Measurements from ENCODE around the gene ZNF106.

The ZNF106 gene

DNA sequence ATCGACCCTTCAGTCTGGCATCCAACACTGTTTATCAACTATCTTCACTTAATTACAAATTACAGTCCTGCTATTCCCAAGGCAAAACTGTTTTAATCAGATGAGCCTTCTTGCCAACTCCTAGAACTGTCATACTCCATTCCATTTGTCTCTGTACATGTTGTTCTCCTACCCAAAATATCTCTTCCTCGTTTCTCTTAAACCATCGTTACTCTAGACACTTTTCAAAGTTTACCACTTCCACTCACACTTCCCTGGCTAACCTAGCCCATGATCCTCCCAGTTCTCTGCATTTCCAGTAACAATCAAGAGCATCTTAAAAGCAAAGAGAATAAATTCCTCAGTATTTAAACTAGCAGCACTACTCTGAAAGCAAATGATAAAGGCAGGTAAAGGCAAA is 19.9 kb downstream of the ZNF106 start:
- no peak for DNase-seq

DNA sequence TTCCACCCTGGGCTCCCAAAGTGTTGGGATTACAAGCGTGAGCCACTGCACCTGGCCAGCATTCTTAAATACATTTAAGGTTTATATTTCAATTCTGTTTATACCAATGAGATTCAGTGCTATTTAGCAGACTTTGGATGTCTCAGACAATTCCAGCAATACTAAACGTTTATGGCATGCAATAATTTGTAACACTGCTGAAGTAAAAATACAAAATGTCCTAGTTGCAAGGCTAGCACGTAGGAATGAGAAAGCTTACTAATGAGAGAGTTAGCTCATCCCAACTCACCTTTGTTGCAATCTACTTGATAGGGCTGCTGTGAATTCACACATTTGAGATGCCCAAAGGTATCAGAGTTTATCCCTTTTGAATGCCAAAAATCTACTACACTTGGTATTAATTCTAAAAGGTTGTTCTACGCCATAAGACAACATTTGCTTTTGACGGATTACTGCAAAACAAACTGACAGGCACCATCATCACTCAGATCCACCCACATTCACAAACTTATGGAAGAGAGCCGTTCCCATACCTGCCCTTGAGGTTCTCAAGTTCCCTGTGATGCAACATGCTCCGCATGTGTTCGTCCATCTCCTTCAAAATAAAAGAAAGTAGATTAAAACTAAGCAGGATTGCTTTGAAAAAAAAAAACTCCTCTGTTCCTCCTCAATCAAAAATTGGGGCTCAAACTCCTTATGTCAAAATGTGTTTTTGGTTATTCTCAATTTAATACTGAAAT is 25.3 kb downstream of the ZNF106 start:
- DNase-seq: no peak

DNA sequence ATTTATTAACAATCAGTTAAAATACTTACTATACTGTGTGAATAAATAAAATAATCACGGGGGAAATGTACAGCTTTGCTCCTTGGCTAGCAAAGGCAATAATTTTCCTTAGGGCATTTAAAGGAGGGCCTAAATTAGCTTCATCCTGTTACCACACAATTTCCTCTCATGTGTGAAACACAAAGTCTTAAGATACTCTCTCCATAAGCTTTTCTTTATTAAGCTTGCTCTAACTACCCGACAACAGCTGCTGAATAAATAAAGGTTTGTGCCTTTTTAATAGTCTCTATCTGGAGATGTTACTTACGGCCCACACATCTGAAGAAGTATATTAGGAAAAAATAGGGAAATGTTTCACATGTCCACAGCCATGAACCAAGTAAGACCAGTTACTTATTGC is 29.7 kb downstream of the ZNF106 start:
- no peak for DNase-seq

DNA sequence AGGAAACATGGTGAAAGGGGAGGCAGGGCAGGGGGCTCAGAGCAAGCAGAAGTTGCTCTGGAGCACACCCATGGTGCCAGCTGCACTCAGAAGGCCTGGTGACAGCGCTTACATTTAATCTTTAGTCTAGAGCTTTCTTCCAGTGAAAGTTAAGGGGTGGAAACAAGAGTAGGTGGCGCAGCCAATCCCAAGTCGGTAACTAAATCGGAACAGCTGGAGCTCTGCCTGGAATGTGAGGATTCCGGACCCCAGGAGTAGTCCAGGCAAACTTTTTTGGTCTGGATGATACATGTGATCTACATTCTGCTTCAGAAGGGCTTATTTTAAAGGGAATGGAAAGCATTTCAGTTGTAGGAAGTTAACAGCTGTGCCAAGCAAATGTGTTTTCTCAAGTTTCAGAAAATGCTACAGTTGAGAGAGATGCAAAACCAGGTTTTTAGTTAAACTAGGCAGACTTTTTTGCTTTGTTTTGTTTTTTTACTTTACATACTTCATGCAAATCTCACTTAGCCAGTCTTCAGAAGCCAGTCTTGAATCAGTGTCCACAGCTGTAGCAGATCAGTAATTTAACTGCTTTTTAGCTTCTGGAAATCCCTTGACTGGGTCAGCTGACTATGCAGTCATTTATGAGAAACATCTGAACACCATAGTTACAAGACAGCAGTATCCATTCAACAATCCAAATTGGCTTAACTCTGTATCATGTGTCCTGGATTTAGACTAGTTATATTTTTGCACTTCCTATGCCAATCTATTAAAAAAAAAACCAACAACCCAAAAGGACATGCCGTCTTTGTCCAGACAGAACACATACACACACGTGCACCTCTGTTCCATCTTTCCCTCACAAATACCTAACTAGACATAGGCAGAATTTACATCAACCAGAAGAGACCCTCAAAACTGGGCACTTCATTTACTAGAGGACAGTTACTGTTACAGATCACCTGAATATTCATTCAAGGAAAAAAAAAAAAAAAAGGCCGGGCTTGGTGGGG is 33.2 kb downstream of the ZNF106 start:
- DNase-seq: no peak

DNA sequence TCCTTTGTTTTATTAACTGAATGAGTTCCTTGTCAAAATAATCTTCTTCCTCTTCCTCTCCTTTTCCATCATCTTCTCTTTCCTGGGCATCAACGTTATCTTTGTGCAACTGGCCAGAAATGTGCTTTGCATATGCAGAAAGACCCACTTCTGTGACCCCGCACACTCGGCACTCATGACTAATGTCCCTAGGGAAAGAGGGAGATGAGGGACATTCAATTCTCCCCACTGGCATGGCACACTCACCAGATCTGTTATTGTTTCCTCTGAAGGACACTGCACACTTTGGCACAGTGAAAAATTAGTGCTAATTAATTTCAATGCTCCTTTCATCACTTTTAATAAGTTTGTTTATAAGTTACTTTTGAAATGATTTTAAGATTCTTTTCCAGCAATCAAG is 34.0 kb downstream of the ZNF106 start:
- DNase-seq: no peak

DNA sequence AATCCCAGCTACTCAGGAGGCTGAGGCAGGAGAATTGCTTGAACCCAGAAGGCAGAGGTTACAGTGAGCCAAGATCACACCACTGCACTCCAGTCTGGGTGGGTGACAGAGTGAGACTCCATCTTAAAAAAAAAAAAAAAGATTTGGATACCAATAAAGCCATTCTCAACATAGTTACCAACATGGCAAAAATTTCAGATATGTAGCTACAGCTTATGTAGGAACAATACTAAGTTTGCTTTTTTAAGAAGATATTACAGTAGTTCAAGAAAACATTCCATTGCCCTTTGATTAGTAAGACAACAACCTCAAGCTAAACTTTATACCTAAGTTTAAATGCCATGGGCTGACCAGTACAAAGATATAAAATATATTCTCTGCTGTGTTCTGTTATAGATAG is 34.4 kb downstream of the ZNF106 start:
- no peak for DNase-seq

DNA sequence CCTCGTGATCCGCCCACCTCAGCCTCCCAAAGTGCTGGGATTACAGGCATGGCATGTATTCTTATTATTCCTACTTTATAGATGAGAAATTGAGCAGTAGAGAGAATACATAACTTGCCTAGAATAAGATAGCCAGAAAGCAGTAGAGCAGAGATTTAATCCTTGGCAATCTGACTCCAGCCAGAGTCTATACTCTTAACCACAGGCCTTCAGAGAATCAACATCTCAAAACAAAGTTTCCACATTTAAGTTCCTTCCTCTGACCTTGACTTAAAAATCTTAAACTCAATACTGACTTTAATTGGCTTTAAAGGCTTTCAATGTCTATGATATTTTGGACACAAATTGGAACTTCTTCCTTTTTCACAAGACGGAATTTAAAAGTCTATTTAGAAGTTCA is 37.1 kb downstream of the ZNF106 start:
- no peak for DNase-seq

DNA sequence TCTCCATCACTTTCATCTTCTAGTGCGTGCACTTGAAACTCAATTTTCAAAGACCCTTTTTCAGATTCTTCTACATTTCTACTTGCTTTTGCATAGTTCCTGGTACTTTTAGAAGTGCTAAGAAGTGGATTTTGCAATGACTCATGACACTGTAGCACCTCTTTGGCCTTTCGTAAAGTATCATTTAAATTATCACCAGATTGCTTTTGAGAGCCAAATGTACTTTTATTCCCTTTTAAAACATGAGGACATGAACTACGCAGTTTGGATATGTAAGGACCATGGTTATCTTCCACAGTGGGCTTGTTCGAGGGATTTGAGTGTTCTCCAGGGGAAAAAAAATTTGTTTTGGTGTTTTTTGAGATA is 40.5 kb downstream of the ZNF106 start:
- DNase-seq: no peak

DNA sequence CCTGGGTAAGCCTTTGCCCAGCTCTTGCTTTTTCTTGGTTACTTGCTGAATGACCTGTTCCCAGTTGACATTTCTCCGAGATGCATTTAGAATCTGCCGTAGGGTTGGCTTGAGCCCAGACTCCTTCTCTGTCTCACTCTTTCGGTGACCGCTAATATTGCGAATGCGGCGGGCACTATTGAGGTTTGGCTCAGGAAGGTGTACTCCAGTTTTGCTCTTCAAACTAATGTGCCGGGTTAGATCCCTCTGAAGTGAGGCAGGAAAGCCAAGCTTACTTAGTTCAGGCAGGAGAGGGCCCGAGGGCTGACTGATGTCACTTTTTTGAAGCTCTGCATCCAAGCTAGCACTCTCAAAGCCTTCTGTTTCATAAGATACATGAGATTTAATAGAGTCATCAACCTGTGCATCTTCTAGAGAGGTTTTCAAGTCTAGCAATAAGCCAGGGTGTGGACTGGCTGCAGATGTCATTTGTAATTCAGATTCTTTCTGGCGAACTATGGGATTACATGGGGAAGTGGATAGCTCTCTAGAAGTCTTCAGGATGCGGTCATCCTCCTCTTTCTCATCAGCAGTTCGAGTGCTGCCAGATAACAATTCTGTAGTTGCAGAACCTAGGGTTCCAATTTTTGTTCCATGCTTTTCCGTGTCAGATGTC is 41.0 kb downstream of the ZNF106 start:
- DNase-seq: no peak

DNA sequence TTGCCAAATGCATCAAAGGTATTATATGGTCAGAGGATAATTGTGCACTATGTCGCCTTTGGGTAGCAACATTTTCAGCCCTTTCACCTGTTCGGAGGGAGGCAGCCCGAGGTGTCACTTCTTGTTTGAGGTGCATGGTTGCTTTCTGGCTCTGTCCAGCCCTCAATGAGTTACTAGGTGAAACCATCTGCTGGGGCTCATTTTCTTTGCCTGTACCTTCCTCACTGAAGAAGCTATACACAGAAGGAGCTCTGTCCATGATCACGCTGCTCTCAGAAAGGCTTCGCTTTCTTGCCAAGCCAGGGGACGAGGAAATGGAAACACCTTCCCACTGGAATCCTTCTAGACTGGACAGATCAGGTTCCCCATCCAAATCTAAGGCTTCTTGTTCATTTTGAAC is 42.7 kb downstream of the ZNF106 start:
- no peak for DNase-seq

DNA sequence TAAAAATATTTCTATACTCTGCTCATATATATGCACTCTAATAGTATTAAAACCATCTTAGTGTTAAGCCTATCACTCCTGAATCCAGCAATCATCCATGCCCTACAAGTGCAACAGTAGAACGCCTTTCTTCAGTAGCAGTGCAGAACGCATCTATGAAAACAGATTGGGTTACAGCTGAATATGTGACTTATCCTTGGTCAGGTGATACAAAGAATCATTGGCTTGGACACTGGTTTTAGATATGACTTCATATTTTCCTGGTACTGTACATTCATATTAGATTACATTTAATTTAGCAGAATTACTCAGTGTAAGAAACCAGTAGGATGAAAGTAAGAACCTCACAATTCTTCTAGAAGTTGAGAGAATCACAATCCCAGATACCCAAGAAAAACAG is 43.3 kb downstream of the ZNF106 start:
- DNase-seq: no peak

DNA sequence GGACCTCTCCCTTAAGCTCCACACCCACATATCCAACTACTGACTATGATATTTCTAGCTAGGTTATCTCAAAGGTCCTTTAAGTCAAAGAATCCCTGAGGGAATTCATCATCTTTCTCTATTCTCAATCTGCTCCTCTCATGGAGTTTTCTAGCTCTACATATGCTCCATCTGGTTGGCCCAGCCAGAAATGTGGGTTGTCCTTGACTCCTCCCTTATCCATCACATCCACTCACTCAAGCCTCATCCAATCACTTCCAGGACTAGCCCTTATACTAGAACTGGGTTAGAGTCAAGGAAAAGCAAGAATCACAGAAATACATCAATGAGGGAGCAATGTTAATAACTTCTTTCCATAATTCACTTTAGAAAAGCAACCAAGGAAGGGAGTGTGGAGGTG is 45.4 kb downstream of the ZNF106 start:
- no peak for DNase-seq

DNA sequence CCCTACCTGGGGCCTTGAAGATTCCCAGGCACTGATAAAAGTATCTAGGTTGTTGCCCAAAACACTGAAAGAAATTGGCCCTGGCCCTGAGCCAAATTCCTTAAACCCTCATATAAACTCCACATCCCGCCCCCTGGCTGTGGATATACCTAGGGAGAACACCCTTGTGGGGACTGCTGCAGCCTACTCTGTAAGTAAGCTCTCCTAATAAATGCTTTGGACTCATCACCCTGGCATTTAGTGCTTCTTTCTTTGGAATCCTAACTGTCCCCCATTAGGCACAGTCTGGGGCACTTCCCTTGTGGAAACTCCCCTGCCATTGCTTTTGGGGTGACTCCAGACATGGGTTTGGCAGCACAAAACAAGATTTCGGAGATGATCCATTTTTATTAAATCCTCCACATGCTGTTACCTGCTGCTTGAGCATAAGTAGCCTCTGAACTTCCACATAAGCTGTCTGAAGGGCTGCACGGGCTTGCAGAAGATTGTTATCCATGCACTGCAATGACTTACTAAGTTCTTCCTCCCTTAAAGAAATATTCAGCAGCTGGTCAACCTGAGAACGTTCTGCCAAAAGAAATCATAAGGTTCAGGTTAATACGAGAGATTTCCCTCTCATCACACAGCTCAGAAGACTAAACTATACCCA is 46.4 kb downstream of the ZNF106 start:
- DNase-seq: no peak

DNA sequence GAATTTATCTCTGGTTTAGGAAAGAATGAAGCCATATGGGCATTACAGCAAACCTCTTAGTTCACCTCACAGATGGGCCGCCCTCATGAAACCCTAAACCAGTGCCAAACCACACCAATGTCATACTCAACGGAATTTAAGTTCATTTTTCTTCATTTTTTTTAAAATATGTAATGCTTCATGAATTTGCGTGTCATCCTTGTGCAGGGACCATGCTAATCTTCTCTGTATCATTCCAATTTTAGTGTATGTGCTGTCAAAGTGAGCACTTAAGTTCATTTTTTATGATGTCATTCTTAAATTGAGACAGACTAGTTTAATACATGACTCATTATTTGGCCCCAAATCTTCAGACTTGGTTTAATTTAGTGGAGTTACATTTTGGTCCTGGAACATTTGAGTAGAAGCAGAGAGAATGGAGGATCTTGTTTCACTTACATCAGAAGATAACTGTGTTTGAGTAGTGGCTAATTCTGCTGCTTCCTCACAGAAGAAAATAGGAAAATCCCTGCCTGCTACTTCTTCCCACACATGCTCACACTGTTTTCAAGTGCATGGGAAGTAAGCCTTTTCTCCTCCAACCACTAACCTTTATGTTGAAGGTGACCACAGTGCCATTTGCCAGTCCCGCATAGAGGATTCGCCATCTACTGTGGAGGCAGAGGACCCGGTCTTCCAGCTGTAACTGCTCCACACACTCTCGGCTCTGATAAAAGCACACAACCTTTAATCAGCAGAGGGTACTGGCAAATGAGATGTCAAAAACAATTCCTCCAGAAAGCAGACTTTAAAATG is 63.3 kb downstream of the ZNF106 start:
- DNase-seq: no peak

DNA sequence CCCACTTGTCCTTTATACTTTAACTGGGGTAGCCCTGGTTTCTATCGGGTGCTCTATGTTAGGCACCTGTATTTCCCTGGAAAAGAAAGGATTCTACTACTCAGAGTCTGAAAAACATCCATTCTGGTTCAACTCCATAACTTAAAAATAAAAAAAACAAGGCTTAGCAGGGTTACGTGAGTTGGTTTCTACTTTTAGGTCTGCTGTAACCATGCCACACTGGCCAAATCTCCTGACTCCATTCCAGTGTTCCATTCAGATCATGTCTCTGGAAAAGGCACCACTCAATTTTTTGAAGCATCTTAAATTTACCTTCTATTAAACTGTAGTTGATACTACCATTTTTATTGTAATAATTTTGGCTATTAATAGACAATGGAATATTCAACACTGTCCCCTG is 69.6 kb downstream of the ZNF106 start:
- no peak for DNase-seq

DNA sequence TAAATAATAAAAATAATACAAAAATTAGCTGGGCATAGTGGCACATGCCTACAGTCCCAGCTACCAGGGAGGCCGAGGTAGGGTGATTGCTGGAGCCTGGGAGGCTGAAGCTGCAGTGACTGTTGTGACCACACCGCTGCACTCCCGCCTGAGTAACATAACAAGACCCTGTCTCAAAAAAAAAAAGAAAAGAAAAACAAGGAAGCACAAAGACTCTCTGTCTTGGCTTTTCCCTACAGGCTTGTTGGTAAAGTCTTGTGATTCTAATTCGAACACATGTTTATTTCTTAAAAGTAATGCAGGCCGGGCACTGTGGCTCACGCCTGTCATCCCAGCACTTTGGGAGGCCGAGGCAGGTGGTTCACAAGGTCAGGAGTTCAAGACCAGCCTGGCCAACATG is 71.6 kb downstream of the ZNF106 start:
- DNase-seq: no peak

DNA sequence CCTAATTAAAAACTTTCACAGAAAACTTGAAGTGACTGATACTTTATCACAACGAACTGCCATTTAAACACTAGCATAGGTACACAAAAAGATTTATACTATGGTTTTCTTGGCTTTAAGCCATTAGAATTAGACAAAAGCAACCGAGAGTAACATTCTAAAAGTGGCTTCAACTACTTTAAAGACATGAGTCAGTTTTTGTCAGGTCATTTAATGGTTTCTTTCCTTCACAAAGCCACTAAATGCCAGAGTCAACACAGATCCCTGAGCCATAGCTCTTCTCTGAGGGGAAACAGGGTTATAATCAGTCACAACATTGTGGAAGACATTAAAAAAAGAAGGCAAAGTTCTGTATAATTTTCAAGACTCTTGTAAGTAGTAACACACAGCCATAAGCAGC is 77.0 kb downstream of the ZNF106 start:
- DNase-seq: no peak

DNA sequence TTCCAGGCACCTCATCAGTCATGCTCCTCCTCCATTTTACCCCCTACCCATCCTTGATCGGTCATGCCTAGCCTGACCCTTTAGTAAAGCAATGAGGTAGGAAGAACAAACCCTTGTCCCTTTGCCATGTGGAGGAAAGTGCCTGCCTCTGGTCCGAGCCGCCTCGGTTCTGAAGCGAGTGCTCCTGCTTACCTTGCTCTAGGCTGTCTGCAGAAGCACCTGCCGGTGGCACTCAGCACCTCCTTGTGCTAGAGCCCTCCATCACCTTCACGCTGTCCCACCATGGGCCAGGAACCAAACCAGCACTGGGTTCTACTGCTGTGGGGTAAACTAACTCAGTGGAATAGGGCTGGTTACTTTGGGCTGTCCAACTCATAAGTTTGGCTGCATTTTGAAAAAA is 79.1 kb downstream of the ZNF106 start:
- DNase-seq: no peak

DNA sequence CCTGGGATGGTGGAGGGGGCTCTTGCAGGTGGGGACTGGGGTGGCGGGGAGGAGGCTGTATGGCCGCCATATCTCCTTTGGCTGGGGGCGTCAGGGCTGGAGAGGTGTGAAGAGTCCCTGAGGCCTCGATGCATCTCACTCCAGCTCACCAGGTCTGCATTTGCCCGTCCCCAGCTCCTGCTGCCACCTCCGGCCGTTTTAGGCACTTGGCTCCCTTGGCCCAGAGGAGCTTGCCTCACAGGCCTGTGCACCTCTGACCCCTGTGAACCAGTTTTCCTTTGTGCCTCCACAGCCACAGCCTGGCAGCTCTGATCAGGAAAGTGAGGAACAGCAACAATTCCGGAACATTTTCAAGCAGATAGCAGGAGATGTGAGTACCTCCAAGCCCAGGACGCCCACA is 81.9 kb downstream of the ZNF106 start:
- no peak for DNase-seq

DNA sequence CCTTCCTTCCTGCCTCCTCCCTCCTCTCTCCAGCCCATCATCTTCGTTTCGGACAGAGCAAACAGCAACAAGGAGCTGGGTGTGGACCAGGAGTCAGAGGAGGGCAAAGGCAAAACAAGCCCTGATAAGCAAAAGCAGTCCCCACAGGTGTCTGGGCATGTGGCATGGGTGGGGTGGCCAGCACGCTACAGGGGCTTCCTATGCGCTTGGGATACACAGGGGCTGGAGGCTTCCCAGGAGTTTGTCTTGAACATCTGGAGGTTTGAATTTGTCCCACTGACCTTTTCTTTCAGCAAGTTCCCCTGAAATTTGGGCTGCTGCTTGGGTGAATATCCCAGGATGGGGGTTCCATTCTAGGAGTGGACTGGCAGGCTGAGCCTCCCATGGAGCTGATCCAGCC is 82.8 kb downstream of the ZNF106 start:
- no peak for DNase-seq

DNA sequence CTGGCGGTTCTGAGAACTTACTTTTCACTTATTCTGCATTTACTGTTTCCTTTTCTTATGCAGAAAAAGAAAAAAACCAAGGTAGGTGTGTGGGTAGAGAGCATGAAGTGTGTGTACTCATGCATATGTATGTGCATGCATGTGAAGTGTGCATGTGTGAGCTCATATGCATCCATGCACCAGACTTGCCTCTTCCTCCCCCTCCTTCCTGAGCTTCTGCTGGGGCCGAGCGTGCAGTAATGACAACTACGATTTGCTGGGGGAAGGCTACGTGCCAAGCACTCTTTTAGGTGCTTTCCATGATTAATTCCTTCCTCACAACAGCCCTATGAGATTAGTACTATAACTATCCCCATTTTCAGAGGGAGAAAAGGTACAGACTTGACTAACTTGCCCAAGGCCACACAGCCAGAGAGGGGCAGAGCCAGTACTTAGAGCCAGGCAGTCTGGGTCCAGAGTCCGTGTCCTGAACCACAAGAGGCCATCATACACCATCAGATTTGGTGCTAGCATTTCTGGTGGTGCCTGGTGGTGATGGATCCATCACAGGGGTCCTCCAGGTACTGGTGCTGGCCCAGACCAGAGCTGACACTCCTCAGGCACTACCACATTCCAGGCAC is 85.0 kb downstream of the ZNF106 start:
- no peak for DNase-seq
